Stimulated activated CD8-positive, alpha-beta memory T cell treated with anti-CD3 and anti-CD28 coated beads, Interleukin-7, amount 100 ng/mL, for 48 hours (primary cell): Measurements from ENCODE around the gene PCK1.

Experiments
- DNase-seq, 2 donors: peaks; one replicate each; pipeline ENCODE4 v3.0.0-alpha.2; 2020; ENCODE audit warnings: low read depth in 1 of 2; ENCODE audit errors: extremely low read depth in 1 of 2

PCK1 gene

DNA sequence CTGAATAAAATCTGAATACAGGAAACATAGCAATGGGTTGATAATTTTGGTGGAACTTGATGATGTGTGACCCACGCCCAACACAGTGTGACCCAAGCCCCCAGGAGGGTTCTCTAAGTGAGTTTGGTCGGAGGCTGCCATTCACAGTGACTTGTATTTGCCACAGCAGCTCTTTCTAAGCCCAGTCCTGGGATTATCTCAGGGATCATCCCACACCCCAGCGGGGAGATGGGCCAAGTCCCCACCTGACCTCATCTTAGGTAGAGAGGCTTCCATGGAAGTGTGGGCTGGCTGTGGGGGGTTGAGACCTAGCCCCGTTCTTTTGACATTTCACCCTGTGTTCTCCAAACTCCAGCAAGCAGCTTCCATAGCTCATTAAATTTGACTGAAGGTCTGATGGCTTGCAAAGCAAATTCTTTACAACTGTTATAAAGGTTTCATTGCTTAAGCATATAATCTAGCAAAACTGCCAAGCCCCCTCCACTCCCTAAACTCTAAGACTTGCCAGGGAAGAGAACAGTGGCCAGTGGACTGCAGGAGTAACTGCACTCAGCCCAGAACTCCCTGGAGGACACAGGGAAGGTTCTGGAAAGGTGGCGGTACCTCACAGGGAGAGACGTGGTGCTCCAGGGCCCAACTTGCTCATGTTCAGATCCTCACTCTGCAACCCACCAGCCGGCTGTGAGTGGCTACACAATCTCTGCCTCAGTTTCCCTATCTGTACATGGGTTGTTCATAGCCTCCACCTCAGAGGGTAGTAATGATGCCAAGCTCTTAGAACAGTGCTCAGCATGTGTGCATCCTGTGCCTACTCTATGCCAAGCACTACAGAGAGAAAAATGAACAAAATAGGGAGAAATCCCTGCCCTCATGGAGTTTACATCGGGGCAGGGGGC is 1.0 kb upstream of the PCK1 start:
- no peak for DNase-seq

DNA sequence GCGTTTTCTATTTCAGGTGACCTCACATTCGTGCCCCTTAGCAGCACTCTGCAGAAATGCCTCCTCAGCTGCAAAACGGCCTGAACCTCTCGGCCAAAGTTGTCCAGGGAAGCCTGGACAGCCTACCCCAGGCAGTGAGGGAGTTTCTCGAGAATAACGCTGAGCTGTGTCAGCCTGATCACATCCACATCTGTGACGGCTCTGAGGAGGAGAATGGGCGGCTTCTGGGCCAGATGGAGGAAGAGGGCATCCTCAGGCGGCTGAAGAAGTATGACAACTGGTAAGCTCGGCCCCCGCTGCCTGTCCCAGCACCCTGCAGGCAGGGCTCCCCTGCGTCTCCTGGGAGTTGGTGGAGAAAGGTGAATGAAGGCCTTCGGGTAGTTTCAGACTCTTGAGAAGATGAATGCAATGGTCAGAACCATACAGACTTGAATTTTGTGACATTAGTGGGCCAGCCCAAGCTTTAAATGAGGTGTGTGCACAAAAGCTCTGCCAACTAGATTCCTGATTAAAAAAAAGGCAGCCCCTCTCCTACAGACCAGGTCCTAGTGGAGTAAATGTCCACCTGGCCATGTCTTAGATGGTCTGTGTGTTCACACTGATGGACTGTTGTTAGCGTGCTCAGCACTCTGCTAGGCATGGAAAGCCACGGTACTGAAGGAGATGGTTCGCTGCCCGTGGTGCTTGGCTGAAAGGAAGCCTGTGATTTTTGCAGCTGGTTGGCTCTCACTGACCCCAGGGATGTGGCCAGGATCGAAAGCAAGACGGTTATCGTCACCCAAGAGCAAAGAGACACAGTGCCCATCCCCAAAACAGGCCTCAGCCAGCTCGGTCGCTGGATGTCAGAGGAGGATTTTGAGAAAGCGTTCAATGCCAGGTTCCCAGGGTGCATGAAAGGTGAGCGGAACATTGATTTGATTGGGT is 708 bp downstream of the PCK1 start:
- no peak for DNase-seq

GRCh38 chr20:57562541-57563465 is 1.9 kb downstream of the PCK1 start:
- DNase-seq = no peak

- DNase-seq = no peak
Observed at GRCh38 chr20:57563522-57563921, 2.6 kb downstream of the PCK1 start.

GRCh38 chr20:57564180-57564802 is 3.4 kb downstream of the PCK1 start:
- DNase-seq = no peak

- DNase-seq = no peak
Observed at GRCh38 chr20:57564951-57565642, 4.2 kb downstream of the PCK1 start.

GRCh38 chr20:57566399-57566798 is 5.5 kb downstream of the PCK1 start:
- no peak for DNase-seq

GRCh38 chr20:57566803-57567459 is 6.0 kb downstream of the PCK1 start:
- DNase-seq = no peak

DNA sequence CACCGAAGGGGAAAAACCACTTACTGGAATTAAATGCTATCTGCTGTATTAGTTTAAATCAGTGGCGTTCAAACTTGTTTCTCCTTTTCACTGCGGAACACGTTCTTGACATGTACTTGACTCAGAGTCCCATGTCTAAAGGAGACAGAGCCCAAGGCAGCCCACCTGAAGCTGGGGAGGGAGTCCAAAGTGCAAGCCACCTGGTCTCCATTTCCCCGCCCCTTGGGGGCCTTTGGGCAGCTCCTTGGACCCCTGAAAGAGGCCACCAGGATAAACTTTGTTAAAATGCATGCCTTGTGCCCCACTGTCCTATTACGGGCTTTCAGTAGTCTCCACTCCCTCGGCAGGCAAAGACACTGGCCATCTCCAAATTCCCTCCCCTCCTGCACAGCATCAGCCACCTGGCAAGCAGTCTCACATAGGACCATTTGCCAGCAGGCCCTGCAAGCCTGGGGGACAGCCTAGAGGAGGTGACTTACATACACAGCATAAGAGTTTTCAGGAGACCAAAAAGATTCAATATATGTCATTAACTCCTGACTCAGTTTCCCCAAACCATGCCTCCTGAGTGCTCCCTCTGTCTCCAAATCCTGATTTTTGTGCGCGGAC is 6.7 kb downstream of the PCK1 start:
- no peak for DNase-seq

DNA sequence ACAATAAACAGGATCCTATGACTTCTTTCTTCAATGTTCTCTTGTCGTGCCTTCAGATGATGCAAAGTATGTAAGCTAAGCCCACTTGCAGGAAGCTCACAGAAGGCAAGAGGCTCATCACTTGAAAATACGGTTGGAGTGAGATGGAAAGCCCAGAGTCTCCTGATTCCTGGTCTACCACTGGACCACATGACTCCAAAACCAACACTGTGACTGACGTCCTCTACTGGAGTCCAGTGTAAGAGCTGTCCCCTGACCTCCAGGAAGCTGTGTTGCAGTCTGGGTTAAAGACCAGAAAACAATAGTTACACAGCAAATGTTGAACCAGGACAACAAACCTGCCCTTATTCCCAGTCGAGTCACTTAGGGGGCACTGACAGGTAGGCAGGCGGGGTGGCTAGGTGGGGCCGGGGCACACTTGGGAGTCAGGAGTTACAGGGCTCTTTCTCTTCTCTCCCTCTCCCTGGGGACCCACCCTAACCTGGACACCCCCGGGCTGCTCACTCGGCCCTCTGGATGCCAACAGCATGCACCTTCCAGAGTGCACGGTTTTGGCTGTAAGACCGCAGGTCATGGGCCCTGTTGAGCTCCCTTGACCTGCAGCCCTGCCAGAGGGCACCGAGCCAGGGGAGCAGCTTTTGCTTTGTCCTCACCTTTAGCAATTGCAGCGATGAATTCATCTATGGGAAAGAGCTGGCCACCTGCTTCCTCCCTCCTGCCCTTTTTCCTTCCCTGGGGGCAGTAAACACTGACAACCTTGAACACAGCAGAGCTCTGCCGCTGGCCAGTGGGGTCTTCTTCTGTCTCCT is 7.4 kb downstream of the PCK1 start:
- DNase-seq = no peak

DNA sequence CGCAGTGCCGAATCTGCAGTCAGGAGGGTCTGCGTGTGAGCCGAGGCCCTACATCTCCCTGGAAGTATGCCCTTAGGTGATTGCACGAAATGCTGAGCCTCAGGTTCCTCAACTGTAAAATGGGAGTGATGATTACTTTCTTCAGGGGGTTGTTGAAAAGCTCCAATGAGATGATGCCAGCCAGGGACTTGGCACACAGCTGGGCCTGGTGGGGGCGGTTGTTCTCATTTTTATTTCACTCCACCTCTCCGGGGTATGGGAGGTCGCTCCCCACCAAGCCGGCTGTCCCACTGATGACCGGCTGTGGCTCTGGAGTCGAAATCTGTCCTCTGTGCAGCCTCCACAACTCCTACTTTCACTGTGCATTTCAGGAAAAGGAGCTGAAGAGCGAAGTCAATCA is 8.1 kb downstream of the PCK1 start:
- no peak for DNase-seq

GRCh38 chr20:57570145-57570850 is 9.4 kb downstream of the PCK1 start:
- DNase-seq = no peak

- no peak for DNase-seq
Observed at GRCh38 chr20:57570920-57571319, 10.0 kb downstream of the PCK1 start.

GRCh38 chr20:57571782-57572416 is 11.0 kb downstream of the PCK1 start:
- no peak for DNase-seq

DNA sequence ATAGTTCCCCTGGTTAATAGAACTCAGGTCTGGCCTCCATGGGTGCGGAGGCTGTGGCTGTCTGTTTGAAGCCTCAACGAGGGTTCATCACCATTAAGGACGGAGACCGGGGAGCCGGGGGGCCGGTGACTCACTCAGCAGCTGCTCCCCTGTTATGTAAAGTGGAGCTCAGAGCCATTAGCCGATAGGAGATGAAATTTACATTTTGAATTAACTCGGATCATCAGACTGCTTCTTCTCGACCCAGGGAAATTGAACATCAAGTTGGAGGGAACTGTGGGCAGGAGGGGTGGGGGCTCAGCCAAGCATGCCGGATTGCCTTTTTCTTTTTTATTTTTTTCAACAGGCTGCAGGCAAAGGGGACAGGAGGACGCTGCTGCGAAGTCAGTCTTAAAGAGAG is 12.3 kb downstream of the PCK1 start:
- DNase-seq = no peak

DNA sequence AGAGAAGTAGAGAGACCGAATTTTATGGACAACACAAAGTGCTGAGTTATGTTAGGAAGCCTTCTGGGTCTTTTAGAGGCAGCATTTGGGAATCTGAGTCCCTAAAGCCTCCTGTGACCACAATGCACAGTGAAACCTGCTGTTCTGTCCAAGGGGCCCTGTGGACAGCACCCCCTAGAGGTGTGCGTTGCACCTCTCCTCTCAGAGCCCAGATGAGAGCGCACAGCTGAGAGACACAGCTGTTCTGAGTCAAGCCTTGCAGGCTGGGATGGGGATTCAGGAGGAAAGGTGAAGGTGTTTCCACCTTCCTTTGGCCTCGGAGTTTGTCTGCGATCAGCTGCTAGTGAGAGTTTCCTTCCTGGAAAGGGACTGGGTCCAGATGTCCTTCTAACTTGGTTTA is 13.0 kb downstream of the PCK1 start:
- no peak for DNase-seq

DNA sequence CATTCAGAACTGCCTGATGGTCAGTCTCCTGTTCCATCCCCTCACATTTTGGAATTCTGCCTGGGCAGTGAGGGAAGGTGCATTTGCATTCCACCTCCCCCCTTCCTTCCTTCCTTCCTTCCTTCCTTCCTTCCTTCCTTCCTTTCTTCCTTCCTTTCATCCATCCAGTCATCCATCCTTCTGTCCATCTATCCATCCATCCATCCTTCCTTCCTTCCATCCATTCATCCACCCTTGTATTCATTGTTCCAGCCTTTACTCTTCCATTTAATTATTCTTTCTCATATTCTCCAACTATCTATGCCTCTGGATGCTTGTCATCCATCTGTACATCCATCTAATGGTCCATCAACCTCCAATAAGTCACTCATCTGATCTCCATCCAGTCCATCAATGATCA is 14.0 kb downstream of the PCK1 start:
- DNase-seq = no peak
